Neural crest cell (in vitro differentiated cells): Measurements from ENCODE around the gene ACSF3. TPM values are rescaled to one million over a fixed set of nuclear protein-coding genes. Genes with fewer than 3 reads are reported as not detected.
"Not testable (repeated sequence)": the region's sequence is repeated elsewhere in the genome, so short reads cannot be mapped to it uniquely, and the experiment has no call there.

ENCODE experiments used
- DNase-seq: peaks from one replicate; pipeline ENCODE4 v3.0.0; 2021; ENCODE audit warnings: low read depth, mixed read lengths, low spot score
- H3K27ac Mint-ChIP-seq: one replicate; pipeline ENCODE4 v1.8.0; 2021; ENCODE audit warnings: mild to moderate bottlenecking, mixed read lengths; ENCODE audit not compliant: unreplicated experiment
- H3K27me3 Mint-ChIP-seq: 2 replicates; pipeline ENCODE4 v1.8.0; 2021; ENCODE audit warnings: low read depth, mild to moderate bottlenecking, mixed read lengths
- H3K36me3 Mint-ChIP-seq: 2 replicates; pipeline ENCODE4 v1.8.0; 2021; ENCODE audit warnings: low read depth, mild to moderate bottlenecking, mixed read lengths
- H3K4me1 Mint-ChIP-seq: 2 replicates; pipeline ENCODE4 v1.8.0; 2021; ENCODE audit warnings: mixed read lengths
- H3K4me3 Mint-ChIP-seq: one replicate; pipeline ENCODE4 v1.8.0; 2021; ENCODE audit warnings: mild to moderate bottlenecking, mixed read lengths
- H3K9me3 Mint-ChIP-seq: 2 replicates; pipeline ENCODE4 v1.8.0; 2021; ENCODE audit warnings: mixed read lengths
- total RNA-seq: library from RNA; stranded (reverse); gene quantifications from 2 replicates; pipeline ENCODE4 v1.2.1, GENCODE V29; 2021
- TF ChIP-seq, protein P1 (sequence below): fragments of 200-600 bp; sonication (generic); conservative IDR thresholded peaks from 2 replicates; pipeline ENCODE4 v1.5.0; 2021; ENCODE audit warnings: antibody characterized with exemption, mild to moderate bottlenecking

ACSF3 gene
- total RNA-seq, 1 donor from 2014 or later = 31.0 TPM

DNA sequence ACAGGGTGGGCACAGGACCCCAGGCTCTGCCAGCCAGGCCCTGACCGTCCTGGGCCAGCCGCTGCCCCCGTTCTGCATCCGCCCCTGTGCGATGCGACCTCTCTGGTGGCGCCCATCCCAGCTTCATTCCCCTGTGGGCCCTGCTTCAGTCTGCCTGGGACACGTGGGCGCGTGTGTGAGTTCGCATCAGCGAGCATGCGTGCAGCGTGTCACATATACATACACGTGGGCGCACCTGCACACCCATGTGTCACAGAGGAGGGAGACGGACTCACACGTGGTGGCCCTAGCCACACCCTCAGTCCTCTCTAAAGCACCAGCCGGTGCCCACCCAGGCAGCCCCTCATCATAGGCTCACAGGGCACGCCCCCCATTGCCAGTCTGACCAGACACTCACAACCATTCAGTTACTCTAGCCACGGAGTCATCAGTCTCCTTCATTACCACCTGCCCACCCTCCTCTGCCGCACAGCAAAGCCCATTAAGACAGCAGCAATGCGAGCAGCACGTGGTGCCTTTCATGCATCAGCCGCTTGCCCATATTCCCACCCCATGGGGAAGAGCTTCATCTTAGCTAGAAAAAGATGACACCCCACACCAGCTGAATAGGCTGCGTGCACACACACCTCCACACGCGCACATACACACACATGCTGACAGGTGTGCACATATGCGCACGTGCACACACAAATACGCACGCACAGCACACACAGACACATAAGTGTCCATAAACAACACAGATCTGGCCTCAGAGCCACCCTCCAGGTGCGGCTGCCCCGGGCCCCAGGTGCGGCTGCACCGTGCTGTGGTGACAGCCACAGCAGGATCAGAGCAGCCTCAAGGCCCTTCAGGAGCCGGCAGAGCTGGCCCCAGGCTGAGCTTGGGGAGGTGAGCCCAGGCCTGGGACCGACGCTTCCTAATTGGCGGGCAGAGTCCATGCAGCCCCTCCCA, 68.4 kb downstream of the ACSF3 start:
- H3K4me3 Mint-ChIP-seq = no peak overlapping the region
- TF ChIP-seq, protein P1, sequence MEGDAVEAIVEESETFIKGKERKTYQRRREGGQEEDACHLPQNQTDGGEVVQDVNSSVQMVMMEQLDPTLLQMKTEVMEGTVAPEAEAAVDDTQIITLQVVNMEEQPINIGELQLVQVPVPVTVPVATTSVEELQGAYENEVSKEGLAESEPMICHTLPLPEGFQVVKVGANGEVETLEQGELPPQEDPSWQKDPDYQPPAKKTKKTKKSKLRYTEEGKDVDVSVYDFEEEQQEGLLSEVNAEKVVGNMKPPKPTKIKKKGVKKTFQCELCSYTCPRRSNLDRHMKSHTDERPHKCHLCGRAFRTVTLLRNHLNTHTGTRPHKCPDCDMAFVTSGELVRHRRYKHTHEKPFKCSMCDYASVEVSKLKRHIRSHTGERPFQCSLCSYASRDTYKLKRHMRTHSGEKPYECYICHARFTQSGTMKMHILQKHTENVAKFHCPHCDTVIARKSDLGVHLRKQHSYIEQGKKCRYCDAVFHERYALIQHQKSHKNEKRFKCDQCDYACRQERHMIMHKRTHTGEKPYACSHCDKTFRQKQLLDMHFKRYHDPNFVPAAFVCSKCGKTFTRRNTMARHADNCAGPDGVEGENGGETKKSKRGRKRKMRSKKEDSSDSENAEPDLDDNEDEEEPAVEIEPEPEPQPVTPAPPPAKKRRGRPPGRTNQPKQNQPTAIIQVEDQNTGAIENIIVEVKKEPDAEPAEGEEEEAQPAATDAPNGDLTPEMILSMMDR = no peak
- H3K36me3 Mint-ChIP-seq = no peaks in the 10 kb centered on the region
- H3K27ac Mint-ChIP-seq = peak overlapping the region; percentile 92
- DNase-seq = no peak
- H3K9me3 Mint-ChIP-seq = no peaks in the 10 kb centered on the region
- peaks cover 12% of the 10 kb centered on the region for H3K4me1 Mint-ChIP-seq
- peaks cover 5% of the 10 kb centered on the region for H3K27me3 Mint-ChIP-seq

DNA sequence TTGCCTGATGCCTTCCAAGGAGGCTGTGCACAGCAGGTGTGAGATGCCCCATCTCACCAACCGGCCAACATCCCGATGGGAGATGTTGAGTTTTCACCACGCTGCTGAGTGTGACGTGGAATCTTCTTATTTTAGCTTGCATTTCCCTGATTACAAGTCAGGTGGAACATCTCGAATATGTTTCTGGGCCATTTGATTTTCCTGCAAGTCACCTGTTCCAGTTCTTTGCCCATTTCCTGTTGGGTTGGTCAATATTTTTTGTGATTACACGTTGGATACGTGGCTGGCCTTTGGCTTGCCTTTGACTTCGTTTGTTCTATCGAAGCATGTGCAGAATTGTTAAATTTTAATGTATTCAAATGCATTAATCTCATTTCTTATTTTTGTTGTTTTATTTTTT, 69.6 kb downstream of the ACSF3 start:
- peaks cover 12% of the 10 kb centered on the region for H3K4me1 Mint-ChIP-seq
- TF ChIP-seq, protein P1 = no peak
- H3K27me3 Mint-ChIP-seq = peaks cover 5% of the 10 kb centered on the region
- no peaks in the 10 kb centered on the region for H3K36me3 Mint-ChIP-seq
- DNase-seq = no peak
- H3K27ac Mint-ChIP-seq = no peak overlapping the region
- no peaks in the 10 kb centered on the region for H3K9me3 Mint-ChIP-seq
- H3K4me3 Mint-ChIP-seq = no peak overlapping the region

DNA sequence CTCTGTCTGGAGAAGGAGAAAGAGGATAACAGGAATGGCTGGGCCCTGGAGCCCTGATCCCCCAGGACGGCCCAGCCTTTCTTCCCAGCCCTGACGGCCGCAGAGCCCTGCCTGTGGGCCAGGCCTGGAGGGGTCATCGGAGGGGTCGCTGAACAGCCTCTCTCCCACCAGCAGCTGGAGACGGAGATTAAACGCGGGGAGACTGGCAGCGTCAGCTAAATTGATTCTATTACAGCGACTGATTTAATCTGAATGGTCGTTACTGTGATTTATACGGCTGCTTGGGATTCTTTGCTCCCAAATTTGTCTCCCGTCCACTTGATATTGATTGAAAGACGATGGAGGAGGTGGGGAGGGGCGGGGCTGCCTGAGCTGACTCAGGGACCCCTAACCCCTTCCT, 70.8 kb downstream of the ACSF3 start:
- Mint-ChIP-seq H3K4me3 (no peak overlapping the region), H3K4me1 (peaks cover 12% of the 10 kb centered on the region), H3K27me3 (peaks cover 7% of the 10 kb centered on the region), H3K27ac (peak overlapping the region; percentile 81), H3K36me3 (no peaks in the 10 kb centered on the region), H3K9me3 (no peaks in the 10 kb centered on the region)
- DNase-seq = peak; percentile 35
- TF ChIP-seq, protein P1 = no peak

DNA sequence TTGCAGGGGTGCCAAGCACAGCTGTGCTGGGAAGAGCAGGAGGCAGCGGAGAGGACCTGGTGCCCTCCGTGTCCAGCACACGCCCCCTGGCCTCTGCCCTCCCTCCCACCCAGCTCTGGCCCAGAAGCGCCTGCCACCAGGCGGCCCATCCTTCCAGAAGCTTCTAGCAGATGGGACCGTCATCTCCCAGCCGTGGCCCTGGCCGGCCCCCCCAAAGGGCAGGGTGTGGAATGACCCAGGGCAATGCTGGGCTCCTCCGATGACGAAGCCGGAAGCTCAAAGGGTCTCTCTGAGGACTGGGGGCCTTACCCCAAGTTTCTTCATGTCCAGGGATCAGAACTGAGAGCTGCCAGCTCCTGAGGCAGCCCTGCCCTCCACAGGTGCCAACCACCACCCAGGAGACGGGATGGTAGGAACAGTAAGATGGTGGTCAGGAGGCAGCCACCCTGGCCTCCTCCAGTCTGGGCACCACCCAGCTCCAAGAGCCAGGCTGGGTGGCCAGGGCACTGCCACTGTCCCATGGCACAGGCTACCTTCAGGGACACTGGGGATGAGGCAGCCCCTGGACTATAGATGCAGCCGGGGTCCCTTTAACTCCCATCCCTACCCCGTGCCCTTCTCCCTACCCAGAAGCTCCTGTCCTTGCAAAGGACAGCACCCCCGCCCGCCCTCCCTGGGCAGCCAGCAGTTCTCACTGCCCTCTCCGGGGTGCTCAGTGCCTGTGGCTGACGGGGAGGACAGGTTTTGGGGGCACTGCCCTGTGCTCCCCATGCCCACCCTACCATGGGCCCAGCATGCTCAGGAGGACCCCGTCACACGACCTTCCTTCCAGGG, 71.4 kb downstream of the ACSF3 start:
- Mint-ChIP-seq H3K4me3 (no peak overlapping the region), H3K27me3 (peaks cover 9% of the 10 kb centered on the region), H3K27ac (no peak overlapping the region), H3K9me3 (no peaks in the 10 kb centered on the region), H3K4me1 (peaks cover 12% of the 10 kb centered on the region), H3K36me3 (no peaks in the 10 kb centered on the region)
- TF ChIP-seq, protein P1 = no peak
- DNase-seq = no peak

DNA sequence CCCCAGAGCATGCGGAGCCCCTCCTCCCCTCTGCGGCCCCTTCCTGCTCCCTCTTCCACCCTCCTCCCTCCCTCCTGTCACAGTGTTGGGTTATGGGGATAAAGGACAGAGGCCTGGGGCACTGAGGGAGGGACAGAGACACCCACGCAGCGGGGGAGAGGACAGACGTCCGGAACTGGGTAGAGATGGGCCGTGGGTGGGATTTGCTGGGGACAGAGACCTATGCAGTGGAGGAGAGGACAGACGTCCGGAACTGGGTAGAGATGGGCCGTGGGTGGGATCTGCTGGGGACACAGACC, 72.0 kb downstream of the ACSF3 start:
- H3K9me3 Mint-ChIP-seq, H3K27ac Mint-ChIP-seq: not testable (repeated sequence)
- peaks cover 13% of the 10 kb centered on the region for H3K4me1 Mint-ChIP-seq

More for the DNA sequence above, 72.0 kb downstream of the ACSF3 start:
- peaks cover 15% of the 10 kb centered on the region for H3K27me3 Mint-ChIP-seq
- DNase-seq, H3K36me3 Mint-ChIP-seq, H3K4me3 Mint-ChIP-seq: not testable (repeated sequence)
